Testis (tissue), 2 donors: ENCODE data around the gene C1QL2.

Source experiments
- CTCF ChIP-seq, 3 experiments: fragments of 450-650 bp in 2 of 3; fragments of 200-600 bp in 1 of 3; sonication (generic) in 1 of 3; IDR thresholded peaks; one replicate each; pipeline ENCODE4 v1.5.1; 2016 to 2019; ENCODE audit warnings: antibody characterized with exemption in 3 of 3, mild to moderate bottlenecking in 2 of 3, moderate library complexity in 1 of 3
- POLR2A ChIP-seq: fragments of 450-650 bp; IDR thresholded peaks from one replicate; pipeline ENCODE4 v1.6.1; 2017; ENCODE audit warnings: antibody characterized with exemption, mild to moderate bottlenecking, moderate library complexity

- TF ChIP-seq CTCF (IDR thresholded peaks at IDR 0.05): no peak
- no peak for TF ChIP-seq POLR2A
Measured at GRCh38 chr2:119123389-119123788, 35.2 kb downstream of the C1QL2 start.
